ENCODE results near the gene ITM2A. TPM values are rescaled to one million over a fixed set of nuclear protein-coding genes. Genes with fewer than 3 reads are reported as not detected.

Gene ITM2A
- total and polyA plus RNA-seq, 2 donors (not counting 3 experiments of a cell fraction or from before 2014, with no cell fraction given), result 3.9 to 10.2 TPM

- Histone ChIP-seq H3K4me1 (ENCODE audit: control insufficient read depth, extremely low read depth, insufficient read depth, low read length) (no peaks in the 10 kb centered on the region), H3K4me2 (ENCODE audit: insufficient read depth, low read length) (no peak overlapping the region), H2AFZ (ENCODE audit: low read depth, low read length) (no peak overlapping the region), H3K79me2 (ENCODE audit: control insufficient read depth, insufficient read depth, low read length) (no peaks in the 10 kb centered on the region), H3K27me3 (ENCODE audit: control insufficient read depth in 2 of 2, insufficient read depth in 2 of 2, low read length in 2 of 2) (no peaks in the 10 kb centered on the region), H3K9me3 (replicated peaks; ENCODE audit: control insufficient read depth, insufficient read depth, low read length) (no peaks in the 10 kb centered on the region), H4K20me1 (replicated peaks; ENCODE audit: control insufficient read depth, extremely low read depth, insufficient read depth, low read length) (no peaks in the 10 kb centered on the region), H3K36me3 (ENCODE audit: control insufficient read depth in 2 of 2, extremely low read depth in 1 of 2, insufficient read depth in 2 of 2, low read length in 2 of 2) (no peaks in the 10 kb centered on the region), H3K4me3 (replicated peaks in 1 of 3; ENCODE audit: insufficient read depth in 1 of 3, low read depth in 1 of 3, low read length in 3 of 3) (no peak overlapping the region), H3K9ac (replicated peaks; ENCODE audit: extremely low read depth, insufficient read depth, low read length) (no peak overlapping the region), H3K9me1 (replicated peaks; ENCODE audit: control insufficient read depth, extremely low read depth, insufficient read depth, low read length) (no peaks in the 10 kb centered on the region), H3K27ac (ENCODE audit: insufficient read depth, low read depth, low read length) (no peak overlapping the region)
- no peak for TF ChIP-seq MAX (IDR thresholded peaks at IDR 0.05; ENCODE audit: insufficient read depth, insufficient read length)
- no peak for TF ChIP-seq POLR2A (IDR thresholded peaks at IDR 0.05; ENCODE audit: low read depth, low read length)
- TF ChIP-seq JUN (IDR thresholded peaks at IDR 0.05; ENCODE audit: borderline replicate concordance, insufficient read depth, insufficient read length, low read depth), result no peak
- TF ChIP-seq MYC (IDR thresholded peaks at IDR 0.05; ENCODE audit: low read depth, low read length), result no peak
- no peak for TF ChIP-seq FOS (IDR thresholded peaks at IDR 0.05; ENCODE audit: borderline replicate concordance, insufficient read depth, low read length)
- no peak for TF ChIP-seq EZH2 (IDR thresholded peaks at IDR 0.05; ENCODE audit: borderline replicate concordance, low read depth, low read length, severe bottlenecking)
- no peak for TF ChIP-seq POLR2AphosphoS5 (IDR thresholded peaks at IDR 0.05; ENCODE audit: insufficient read depth, low read depth, low read length)
- TF ChIP-seq CTCF (IDR thresholded peaks at IDR 0.05; ENCODE audit: extremely low read depth in 1 of 2, insufficient read depth in 1 of 2, low read depth in 1 of 2, low read length in 2 of 2), result no peak
- TF ChIP-seq GATA2 (IDR thresholded peaks at IDR 0.05; ENCODE audit: insufficient read depth, insufficient read length, low read depth, low read length), result no peak
- ChIA-PET CTCF (no interaction called here), POLR2A (no interaction called here)
- dilution Hi-C loops (cut with MboI; ENCODE audit: extremely low pct_ligation_motif_present, low sequenced_read_pairs), result no loop called here
- FAIRE-seq, result no peak
- BruUV-seq (replicated peaks), result no TSS peak
- DNase-seq (ENCODE audit: low read depth, low spot score), result no peak
- intact Hi-C loops (cut with micrococcal nuclease), result loop anchor here (5.0 kb wide), 1 partner anchor 44 kb away; no protein-coding TSS in a partner anchor
Observed at GRCh38 chrX:79368441-79368840, 1.3 kb upstream of the ITM2A start.
